ENCODE measurements around the gene LAMA5.

DNA sequence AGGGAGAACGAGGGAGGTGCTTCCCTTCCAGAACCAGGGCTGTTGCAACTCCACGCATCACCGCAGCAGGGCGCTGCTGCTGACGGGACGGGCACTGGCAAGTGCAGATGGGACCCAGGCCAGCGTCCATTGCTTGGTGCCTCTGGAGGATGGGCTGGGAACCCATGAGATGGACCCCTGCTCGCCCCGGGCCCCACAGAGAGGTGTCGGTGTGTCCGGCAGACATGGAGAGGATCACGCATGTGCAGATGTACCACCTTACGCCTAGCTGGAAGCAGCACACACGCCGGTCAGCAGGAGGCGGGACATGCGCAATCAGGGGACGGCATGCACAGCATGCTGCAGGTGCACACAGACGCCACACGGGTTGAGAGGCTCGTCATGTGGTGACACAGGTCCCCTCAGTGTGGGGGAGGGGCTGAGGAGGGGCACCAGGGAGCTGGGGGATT, 34.2 kb upstream of the LAMA5 start:
- no peak for TF ChIP-seq POLR2A (IDR thresholded peaks at IDR 0.05)
- TF ChIP-seq, protein P1, sequence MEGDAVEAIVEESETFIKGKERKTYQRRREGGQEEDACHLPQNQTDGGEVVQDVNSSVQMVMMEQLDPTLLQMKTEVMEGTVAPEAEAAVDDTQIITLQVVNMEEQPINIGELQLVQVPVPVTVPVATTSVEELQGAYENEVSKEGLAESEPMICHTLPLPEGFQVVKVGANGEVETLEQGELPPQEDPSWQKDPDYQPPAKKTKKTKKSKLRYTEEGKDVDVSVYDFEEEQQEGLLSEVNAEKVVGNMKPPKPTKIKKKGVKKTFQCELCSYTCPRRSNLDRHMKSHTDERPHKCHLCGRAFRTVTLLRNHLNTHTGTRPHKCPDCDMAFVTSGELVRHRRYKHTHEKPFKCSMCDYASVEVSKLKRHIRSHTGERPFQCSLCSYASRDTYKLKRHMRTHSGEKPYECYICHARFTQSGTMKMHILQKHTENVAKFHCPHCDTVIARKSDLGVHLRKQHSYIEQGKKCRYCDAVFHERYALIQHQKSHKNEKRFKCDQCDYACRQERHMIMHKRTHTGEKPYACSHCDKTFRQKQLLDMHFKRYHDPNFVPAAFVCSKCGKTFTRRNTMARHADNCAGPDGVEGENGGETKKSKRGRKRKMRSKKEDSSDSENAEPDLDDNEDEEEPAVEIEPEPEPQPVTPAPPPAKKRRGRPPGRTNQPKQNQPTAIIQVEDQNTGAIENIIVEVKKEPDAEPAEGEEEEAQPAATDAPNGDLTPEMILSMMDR (IDR thresholded peaks at IDR 0.05) = no peak

Data from right lobe of liver (tissue), 4 donors.